Liver (tissue), 3 donors: ENCODE data around the gene IP6K1.

Source experiments
- ATF3 ChIP-seq: IDR thresholded peaks from 2 replicates; pipeline ENCODE4 v1.6.1; 2016; ENCODE audit warnings: antibody characterized with exemption
- CTCF ChIP-seq: fragments of 150-350 bp; IDR thresholded peaks from 2 replicates; pipeline ENCODE4 v1.5.1; 2017; ENCODE audit warnings: improper control_type of control experiment, low read depth, low read length; ENCODE audit not compliant: missing input control
- EGR1 ChIP-seq, 2 donors: IDR thresholded peaks; 2 replicates each; pipeline ENCODE4 v1.6.1; 2016 to 2018; ENCODE audit warnings: antibody characterized with exemption in 2 of 2, low read depth in 2 of 2
- GABPA ChIP-seq, 2 donors: IDR thresholded peaks in 1 of 2; conservative IDR thresholded peaks in 1 of 2; 2 replicates each; pipeline ENCODE4 v1.6.1; 2016; ENCODE audit warnings: antibody characterized with exemption in 2 of 2, mild to moderate bottlenecking in 1 of 2, moderate library complexity in 1 of 2
- JUND ChIP-seq, 2 donors: IDR thresholded peaks; 2 replicates each; pipeline ENCODE4 v1.6.1; 2016; ENCODE audit warnings: antibody characterized with exemption in 2 of 2
- RAD21 ChIP-seq, 2 donors: IDR thresholded peaks; 2 replicates each; pipeline ENCODE4 v1.6.1; 2016; ENCODE audit warnings: antibody characterized with exemption in 2 of 2, mild to moderate bottlenecking in 2 of 2
- REST ChIP-seq: IDR thresholded peaks from 2 replicates; pipeline ENCODE4 v1.6.1; 2016; ENCODE audit warnings: antibody characterized with exemption, mild to moderate bottlenecking
- SP1 ChIP-seq: IDR thresholded peaks from 2 replicates; pipeline ENCODE4 v1.6.1; 2018; ENCODE audit warnings: antibody characterized with exemption, mild to moderate bottlenecking
- TAF1 ChIP-seq: conservative IDR thresholded peaks from 2 replicates; pipeline ENCODE4 v1.6.1; 2016; ENCODE audit warnings: antibody characterized with exemption, mild to moderate bottlenecking
- TF ChIP-seq, protein P1 (sequence below): IDR thresholded peaks from 2 replicates; pipeline ENCODE4 v1.6.1; 2016; ENCODE audit warnings: antibody characterized with exemption
- donor health status: healthy.
- donor health status: healthy.

GRCh38 chr3:49787536-49787935 lies 1.2 kb upstream of the IP6K1 start:
- TF ChIP-seq CTCF (no peak), ATF3 (no peak), EGR1 (IDR thresholded peaks at IDR 0.05; ENCODE audit: low read depth in 2 of 2) (no peak), GABPA (IDR thresholded peaks at IDR 0.05 in 1 of 2, conservative IDR thresholded peaks at IDR 0.05 in 1 of 2) (no peak), REST (no peak), JUND (IDR thresholded peaks at IDR 0.05) (no peak), TAF1 (no peak), SP1 (no peak), RAD21 (IDR thresholded peaks at IDR 0.05) (no peak)
- TF ChIP-seq, protein P1, sequence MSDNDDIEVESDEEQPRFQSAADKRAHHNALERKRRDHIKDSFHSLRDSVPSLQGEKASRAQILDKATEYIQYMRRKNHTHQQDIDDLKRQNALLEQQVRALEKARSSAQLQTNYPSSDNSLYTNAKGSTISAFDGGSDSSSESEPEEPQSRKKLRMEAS = no peak
